HG03558 (cell line): ENCODE results near the gene TFRC.
"Not testable (repeated sequence)": the region's sequence is repeated elsewhere in the genome, so short reads cannot be mapped to it uniquely, and the experiment has no call there.

Experiments used
- ATAC-seq: cut with Tn5 transposase; IDR thresholded peaks from one replicate; pipeline ENCODE4 v1.9.1; 2021; ENCODE audit warnings: moderate number of reproducible peaks; ENCODE audit not compliant: unreplicated experiment; ENCODE audit errors: extremely low read depth

The TFRC gene

GRCh38 chr3:196081834-196082618 lies at the start of gene TFRC:
Gene TFRC, minus strand, starts transcription at chr3:196082090. Its CDS starts 4,991 bp downstream, at chr3:196077099.
- ATAC-seq, result peak; percentile 66

DNA sequence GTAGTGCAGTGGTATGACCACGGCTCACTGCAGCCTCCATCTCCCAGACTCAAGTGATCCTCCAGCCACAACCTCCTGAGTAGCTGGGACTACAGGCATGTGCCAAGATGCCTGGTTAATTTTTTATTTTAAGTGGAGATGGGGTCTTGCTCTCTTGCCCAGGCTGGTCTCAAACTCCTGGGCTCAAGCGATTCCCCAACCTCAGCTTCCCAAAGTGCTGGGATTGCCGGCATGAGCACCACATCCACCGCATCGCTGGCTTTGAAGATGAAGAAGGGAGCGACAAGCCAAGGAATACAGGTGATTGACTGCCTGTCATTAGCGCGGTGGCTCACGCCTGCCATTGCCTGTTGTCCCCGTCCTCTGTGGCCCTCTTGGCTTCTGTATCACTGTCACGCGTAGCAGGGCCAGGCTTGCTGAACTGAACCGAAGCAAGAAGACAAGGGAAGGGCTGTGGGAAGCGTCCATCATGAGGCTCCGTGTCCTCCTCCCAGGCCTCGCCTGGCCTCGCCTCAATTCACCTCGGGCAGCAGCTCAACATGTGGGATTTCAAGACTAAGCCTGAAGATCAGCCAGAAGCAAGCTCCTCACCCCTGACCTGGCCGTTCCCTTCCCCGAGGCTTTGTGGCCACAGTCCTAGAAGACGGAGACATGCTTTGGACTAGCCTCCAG lies 46.4 kb upstream of the TFRC start:
- ATAC-seq, result no peak

DNA sequence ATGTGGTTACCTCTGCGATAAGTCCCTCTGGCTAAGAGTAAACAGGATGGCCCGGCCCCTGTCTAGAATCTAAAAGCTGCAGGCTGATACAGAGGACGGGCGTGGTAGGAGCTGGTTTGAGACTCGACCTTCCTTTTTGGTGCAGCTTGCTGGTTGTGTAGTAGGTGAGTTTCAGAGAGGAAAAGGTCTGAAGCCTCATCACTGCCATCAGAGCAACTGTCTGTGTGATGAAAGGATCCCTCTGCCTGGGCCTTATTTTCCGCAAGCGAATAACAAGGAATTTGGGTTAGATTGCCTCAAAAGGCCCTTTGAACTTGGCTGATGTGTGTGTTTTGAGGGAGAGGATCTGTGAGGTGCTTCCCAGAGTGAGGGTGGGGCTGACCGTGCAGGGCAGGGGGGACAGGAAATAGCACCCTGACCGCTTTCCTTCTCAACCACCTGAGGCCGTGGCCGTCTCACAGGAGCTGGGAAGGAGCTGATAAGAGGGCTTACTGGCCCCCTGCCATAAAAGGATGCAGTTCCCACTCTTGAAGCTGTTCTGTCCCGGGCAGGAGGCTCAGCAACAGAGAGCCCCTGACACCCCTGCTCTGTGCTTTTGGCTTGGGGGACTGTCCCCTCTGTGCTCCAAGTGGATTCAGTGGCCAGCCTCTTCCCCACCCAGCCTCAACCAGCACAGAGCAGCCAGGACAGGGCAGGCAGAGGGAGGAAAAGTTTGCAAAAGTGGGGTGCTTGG lies 45.6 kb upstream of the TFRC start:
- no peak for ATAC-seq

DNA sequence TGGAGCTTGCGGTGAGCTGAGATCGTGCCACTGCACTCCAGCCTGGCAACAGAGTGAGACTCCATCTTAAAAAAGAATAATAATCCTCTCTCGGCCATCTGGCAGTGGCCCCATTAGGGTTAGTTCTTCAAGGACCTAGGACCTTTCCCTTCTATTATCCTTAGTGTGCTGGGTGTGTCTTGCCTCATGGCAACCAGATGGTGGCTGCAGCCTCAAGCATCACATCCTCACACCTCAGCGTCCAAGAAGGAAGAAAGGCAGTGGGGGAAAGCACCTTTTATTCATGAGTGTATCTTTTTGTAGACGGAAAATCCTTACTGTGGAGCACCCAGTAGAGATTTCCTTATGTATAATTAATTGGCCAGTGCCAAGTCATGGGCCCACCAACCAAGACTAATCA lies 42.7 kb upstream of the TFRC start:
- no peak for ATAC-seq

- ATAC-seq, result no peak
Observed at GRCh38 chr3:196122688-196123046, 40.8 kb upstream of the TFRC start.

DNA sequence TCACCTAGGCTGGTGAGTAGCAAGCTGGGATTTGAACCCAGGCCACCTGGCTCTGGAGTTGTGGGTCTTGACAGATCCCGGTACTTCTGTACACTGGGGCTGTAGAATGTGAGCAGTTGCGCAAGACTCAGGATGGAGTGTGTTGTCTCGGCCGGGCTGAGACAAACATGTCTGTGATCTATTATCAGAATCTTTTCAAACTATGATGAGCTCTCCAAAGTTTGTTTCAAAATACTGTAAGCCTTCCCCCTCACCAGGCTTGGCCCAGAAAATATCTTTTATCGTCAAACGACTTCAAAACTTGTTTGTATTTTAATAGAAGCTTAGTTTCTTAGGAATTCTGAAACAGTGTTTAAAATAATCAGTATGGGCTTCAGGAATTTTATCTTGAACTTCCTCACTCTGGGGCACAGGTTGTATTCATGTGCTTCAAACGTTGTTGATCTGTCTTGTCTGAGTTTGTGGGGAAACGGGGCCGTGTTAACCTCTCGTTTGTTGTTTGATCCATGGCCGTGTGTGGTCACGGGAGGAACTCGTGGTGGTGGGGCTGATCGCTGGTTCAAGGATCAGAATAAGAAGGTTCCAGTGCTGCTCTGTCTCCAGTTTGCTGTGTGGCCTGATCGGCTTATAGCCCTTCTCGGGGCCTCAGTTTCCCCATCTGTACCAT lies 40.3 kb upstream of the TFRC start:
- ATAC-seq, result no peak

DNA sequence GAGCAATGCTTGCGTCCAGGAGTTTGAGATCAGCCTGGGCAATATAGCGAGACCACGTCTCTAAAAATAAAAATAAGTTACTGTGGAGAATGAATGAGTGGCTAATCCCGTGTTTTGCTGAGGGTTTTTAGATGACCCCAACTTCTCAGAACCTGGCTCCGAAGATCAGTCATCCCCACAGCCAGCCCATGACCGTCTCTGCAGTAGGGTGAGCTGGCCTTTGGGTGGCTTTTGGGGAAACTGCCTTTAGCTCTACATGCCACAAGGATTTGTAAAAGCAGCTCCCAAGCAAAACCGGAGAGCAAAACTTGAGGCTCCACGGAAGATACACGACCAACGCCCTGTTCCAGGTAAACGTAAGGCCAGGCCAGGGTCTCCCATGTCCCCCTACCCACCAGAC lies 39.2 kb upstream of the TFRC start:
- ATAC-seq, result no peak

DNA sequence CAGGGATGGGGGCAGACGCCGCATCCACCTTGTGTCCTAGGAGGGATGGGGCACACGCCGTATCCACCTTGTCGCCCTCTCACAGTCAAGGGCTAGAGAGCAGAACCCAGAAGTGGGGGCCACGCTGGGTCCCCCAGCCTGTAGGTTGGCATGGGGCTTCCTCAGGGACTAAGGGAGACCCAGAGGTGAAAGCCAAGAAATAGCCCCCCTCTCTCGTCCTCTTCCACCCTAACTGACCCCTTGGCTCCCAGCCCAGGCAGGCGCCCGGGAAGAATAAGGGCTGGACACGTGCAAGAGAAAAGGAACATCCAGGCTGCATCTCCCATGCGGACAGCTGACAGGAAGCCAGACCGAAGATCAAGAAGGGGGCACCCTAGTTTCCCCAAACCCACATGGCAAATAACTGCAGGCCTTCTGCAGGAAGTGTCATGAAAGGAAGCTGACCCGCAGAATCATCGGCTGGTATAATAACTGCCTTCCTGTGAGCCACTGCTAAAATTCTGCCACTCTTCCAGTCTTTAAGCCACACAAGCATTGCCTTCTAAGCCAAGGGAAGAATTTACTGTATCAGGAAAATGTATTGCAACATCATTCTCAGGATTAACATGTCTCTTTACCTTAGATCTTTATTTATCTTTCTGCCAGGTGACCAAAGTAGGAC lies 38.5 kb upstream of the TFRC start:
- no peak for ATAC-seq

GRCh38 chr3:196117809-196118208 lies 35.9 kb upstream of the TFRC start:
- ATAC-seq, result no peak

- ATAC-seq, result peak; percentile 50
Observed at GRCh38 chr3:196115678-196116083, 33.8 kb upstream of the TFRC start.

DNA sequence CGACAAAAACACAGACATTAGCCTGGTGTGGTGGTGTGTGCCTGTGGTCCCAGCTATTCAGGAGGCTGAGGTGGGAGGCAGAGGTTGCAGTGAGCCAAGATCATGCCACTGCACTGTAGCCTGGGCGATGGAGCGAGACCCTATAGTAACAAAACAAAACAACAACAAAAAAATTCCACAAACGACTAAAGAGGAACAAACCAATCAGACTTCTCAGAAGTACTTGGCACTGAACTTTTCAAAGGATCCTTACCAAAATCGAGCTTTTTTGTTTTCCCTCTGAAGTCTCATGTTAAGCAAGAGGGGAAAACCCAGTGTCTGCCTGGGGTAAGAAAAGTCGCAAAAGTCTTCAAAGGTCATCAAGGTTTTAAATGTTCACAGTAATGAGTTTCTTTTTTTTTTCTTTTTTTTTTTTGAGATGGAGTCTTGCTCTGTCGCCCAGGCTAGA lies 30.1 kb upstream of the TFRC start:
- ATAC-seq, result no peak

- ATAC-seq, result no peak
Observed at GRCh38 chr3:196108075-196108743, 26.3 kb upstream of the TFRC start.

DNA sequence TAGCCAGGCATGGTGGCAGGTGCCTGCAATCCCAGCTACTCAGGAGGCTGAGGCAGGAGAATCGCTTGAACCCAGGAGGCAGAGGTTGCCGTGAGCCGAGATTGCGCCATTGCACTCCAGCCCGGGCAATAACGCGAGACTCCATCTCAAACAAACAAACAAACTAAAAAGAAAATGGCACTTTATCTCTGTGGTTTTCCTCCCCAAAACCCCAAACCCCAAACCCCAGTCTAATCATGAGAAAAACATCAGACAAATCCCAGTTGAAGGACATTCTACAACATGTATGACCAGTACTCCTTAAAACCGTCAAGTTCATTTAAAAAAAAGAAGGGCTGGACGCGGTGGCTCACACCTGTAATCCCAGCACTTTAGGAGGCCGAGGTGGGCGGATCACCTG lies 22.8 kb upstream of the TFRC start:
- not testable (repeated sequence) for ATAC-seq

DNA sequence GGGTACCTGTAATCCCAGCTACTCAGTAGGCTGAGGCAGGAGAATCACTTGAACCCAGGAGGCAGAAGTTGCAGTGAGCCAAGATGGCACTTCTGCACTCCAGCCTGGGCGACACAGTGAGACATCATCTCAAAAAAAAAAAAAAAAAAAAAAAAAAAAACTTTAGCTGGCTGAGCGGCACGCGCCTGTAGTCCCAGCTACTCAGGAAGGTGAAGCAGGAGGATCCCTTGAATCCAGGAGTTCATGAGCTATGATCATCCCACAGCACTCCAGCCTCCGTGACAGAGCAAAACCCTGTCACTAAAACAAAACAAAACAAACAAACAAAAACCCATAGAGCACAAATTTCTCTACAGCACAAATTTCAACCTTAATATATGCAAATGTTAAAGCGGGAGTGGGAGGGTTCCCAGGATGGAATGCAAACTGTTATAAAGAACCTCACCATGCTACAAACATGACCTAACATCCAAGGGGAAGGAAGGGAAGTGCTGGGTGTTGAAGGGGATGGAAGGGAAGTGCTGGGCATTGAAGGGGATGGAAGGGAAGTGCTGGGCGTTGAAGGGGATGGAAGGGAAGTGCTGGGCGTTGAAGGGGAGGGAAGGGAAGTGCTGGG lies 16.6 kb upstream of the TFRC start:
- not testable (repeated sequence) for ATAC-seq

- ATAC-seq, result no peak
Observed at GRCh38 chr3:196097373-196098154, 15.7 kb upstream of the TFRC start.

- ATAC-seq, result peak; percentile 59
Observed at GRCh38 chr3:196096382-196096953, 14.6 kb upstream of the TFRC start.

GRCh38 chr3:196093317-196094111 lies 11.6 kb upstream of the TFRC start:
- ATAC-seq, result no peak
